Thyroid gland (tissue), 4 donors: Measurements from ENCODE around the gene CHST11.

ENCODE experiments used
- CTCF ChIP-seq, 6 experiments: fragments of 200-600 bp in 3 of 6; fragments of 450-650 bp in 3 of 6; sonication (generic) in 3 of 6; IDR thresholded peaks; one replicate each; pipeline ENCODE4 v1.5.1; 2016 to 2019; ENCODE audit warnings: antibody characterized with exemption in 6 of 6, mild to moderate bottlenecking in 2 of 6, inconsistent platforms in 1 of 6, moderate library complexity in 1 of 6
- POLR2A ChIP-seq, 2 donors: fragments of 450-650 bp; IDR thresholded peaks; one replicate each; pipeline ENCODE4 v1.6.1; 2017; ENCODE audit warnings: antibody characterized with exemption in 2 of 2, mild to moderate bottlenecking in 2 of 2, moderate library complexity in 1 of 2

- TF ChIP-seq POLR2A (IDR thresholded peaks at IDR 0.05) (no peak), CTCF (IDR thresholded peaks at IDR 0.05) (no peak)
These were observed 226.1 kb downstream of the CHST11 start for GRCh38 chr12:104682790-104683279.
